ENCODE data around the gene CNTNAP2.

DNA sequence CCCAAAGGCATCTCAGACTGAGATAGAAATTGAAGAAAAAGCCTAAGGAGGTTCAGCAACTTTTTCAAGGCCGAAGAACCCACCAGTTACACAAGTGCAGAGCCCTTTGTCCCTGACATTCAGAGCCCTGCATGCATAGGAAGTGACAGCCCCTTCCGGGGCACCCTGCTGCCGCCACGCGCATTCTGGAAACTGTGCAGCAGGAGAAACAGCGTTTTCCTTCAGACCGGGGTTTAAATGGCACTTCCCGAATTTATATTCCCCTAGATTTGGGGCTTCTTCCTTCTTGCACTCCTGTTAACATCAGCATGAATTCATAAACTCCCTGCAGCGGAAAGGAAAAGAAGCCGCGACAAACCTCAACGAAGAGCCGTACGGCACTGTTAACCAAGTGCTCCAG, 2283.5 kb downstream of the CNTNAP2 start:
- TF ChIP-seq GATA2 (IDR thresholded peaks at IDR 0.05; ENCODE audit: low read depth, low read length) (no peak), GATA3 (IDR thresholded peaks at IDR 0.05; ENCODE audit: low read depth, low read length) (no peak)
